NCI-H1417 (cell line): ENCODE measurements around the gene EPHA7.

ENCODE experiments used
- DNase-seq, 3 experiments: peaks; one replicate each; lab custom pipeline; 2025; lab: John Stamatoyannopoulos, UW

The EPHA7 gene

GRCh38 chr6:93248631-93249030, 170.7 kb downstream of the EPHA7 start:
- no peak for DNase-seq

- DNase-seq = no peak
Observed at GRCh38 chr6:93243231-93243778, 176.1 kb downstream of the EPHA7 start.

DNA sequence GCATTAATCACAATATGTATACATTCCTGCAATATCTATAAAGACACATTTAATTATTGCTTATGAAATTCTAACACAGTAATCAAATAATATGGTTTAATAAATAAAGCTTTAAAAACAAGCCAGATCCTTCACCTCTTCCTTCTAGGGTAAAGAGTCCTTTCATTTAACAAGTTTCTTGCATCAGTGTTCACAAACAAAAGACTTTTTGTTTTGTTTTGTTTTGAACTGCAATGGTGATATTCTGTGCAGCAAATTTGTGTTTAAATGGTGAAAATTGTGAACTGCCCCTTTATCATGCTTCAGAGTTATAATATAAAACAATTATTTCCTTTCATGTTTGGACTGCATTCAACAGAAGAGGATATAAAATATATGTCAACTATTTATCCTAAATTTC, 177.3 kb downstream of the EPHA7 start:
- no peak for DNase-seq

- DNase-seq = no peak
Observed at GRCh38 chr6:93238632-93239031, 180.7 kb downstream of the EPHA7 start.

DNA sequence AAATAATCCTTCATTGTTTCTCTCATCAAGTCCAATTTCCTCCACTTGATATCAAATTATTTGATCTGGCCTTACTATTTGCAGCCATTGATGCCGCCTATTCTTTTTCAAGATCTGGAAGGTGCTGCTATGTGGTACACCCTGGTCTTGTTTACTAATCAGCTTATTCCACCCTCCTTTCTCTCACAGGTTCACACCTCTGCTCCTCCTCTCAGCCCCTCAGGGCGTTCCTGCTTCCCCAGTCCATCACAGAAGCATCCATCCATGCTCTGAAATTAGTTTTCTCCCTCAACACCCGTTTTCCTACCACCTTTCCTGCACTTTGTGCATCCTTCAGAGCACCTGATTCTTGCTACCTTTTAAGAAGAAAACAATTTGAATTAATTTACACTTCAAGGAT, 183.6 kb downstream of the EPHA7 start:
- DNase-seq = peak in 1 of 3 experiments; percentile 25

GRCh38 chr6:93226822-93227221, 192.5 kb downstream of the EPHA7 start:
- no peak for DNase-seq

DNA sequence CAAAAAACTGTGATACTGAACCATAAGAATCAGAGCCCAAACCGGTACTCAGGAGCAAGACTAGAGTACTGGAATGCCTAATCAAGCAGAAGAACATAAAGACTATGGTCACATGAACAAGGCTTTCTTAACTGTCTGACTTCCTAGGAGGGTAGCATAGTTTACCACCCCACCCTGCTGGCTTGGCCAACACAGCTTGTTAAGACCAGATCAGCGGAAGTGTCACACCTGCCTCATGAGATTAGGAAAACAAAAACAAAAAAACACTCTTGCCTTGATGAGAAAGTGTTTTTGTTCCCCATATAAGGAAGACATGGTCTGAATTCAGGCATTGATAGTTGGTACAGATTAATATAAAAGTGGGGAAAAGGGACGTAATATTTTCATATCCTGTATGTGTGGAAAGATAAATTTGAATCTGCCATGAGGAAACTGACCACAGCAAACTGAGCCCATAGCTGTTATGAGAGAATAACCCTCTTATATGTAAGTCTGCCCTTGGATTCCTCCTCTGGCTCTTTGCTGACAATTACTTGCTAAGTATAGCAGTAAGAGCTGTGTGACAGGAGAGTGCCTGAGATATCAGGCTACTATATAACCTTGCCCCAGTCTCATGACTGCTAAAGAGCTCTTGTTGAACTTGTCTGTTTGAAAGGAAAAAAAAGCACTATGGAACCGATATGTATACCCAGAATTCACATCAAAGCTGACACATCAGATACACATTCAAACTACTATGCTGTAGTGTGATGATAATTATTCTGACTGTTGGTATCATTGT, 197.1 kb downstream of the EPHA7 start:
- DNase-seq = no peak

DNA sequence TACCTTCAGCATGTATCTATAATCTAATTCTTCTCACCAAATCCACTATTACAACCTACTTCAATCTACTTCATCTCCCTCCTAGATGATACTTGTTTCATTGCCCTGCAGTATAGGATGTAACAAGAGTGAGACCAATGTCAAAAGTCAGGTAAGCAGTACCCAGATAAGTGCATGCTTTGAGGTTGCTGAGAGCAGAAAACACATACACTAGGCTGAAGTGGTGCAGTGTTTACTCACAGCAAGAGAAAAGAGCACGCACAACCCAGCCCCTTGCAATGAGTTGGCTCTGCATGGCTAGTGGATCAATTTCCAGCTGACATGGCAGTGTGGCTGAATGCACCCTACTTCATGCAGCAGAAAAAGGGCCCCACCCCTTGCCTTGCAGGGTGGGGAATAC, 199.9 kb downstream of the EPHA7 start:
- DNase-seq = peak in 2 of 3 experiments; percentile 19 to 28

DNA sequence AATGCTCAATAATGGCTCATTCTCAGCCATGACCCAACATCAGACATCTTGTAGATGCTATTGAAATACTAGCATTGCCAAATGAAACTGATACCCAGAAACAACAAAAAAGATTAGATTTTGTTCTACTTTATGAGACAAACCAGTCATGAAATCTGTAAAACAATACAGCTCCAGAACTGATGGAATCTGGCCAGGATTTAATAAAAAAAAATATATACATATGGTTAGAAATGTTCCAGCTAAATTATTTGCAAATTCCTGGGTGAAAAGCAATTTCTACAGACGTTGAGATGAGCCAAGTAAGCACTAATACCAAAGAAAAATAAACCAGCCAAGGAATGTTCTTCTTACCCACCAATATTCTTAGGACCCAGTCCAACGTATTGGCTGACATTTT, 201.3 kb downstream of the EPHA7 start:
- DNase-seq = no peak

DNA sequence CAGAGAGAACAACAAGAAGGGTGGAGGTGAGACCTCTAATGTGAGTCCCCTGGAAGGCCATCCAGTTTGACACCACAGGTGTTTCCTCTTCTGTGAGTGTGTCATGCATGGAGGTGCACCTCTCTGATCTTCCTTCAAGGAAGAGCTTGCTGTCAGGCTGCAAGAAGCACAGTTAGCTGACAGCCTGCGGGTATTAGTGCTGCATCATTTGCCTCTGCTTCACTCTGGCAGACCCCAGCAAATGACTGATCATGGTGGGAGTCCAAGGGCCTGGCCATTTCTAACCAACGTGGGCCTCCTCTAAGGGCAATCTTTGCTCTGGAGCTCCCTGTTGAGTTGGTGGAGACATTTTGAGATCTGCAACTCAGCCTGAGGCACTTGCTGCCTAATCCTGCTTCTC, 206.3 kb downstream of the EPHA7 start:
- no peak for DNase-seq

DNA sequence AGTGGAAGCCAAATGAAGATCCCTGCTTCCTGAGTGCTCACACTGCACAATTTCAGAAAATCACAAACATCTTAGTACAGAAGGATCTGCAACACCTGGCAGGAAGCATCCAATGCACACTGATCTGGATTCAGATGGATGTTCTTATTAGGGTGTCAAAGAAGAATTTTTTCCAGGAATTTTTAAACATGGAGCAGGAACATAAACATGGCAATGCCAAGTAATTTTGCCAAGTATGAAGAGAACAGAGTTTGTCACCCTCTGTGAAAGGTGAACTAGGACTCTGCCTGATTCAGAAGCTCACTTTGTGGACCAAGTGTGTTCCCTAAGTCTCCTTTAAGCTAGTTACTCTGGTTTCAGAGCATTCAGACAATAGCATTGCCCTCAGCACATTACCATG, 208.5 kb downstream of the EPHA7 start:
- DNase-seq = no peak

DNA sequence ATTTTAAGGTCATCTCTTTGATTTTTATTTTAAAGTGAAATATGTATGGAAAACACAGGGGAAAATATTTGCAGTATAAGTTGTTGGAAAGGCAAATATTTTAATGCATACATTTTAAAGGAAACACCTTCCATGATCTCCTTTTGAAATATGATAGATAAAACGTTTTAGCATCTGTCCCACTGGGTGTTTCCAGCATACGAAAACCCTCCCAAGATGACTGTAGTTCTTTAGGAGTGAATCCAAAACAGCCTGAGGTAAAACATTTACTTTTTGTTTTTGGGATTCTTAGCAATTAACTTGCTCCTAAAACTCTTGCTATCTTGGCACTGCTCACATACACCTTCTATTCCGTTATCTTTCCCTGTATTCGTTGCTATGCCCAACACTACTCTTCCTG, 210.0 kb downstream of the EPHA7 start:
- DNase-seq = no peak

DNA sequence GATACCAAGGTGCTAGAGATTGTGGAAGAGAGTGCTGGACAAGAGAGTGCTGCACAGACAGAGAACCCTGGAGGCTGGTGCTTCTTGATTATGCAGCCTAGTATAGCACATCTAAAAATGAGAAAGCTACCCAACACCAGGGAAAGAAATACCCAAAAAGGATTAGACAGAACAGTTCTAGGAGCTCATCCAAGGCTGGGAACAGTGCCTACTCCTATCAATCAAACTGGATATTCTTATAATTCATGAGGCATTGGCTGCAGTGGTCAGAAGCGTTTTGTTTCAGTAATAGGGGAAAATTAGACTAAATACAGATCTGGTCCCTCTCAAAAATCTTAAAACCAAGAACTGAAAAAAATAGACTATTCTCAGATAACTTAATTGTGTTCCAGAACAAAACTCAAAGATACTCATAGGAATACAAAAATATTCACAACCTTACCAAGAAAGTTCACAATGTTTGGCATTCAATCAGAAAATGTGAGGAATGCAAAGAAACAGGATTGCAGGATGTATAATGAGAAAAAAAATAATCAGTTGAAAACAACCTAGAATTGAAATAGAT, 222.9 kb downstream of the EPHA7 start:
- no peak for DNase-seq

DNA sequence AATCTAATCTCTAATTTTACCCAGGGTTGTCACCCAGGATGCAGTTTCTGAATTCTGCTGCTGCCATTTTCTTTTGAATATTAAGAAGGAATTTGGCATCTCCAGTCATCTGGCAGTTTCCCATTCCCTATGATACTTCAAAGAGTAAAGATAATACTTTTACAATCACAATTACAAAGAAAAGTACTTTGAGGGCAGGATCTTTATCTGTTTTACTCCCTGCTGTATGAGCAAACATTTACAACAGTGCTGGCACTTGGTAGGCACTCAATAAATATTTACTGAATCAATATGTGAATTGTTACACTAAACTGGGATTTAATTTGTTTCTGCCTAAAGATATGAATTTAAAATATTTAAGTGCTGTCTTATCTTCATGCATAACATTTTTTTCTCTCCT, 224.9 kb downstream of the EPHA7 start:
- no peak for DNase-seq

GRCh38 chr6:93193868-93194267, 225.5 kb downstream of the EPHA7 start:
- DNase-seq = no peak
